ENCODE measurements around the gene GPR108. TPM values are rescaled to one million over a fixed set of nuclear protein-coding genes. Genes with fewer than 3 reads are reported as not detected.
"Not testable (repeated sequence)": the region's sequence is repeated elsewhere in the genome, so short reads cannot be mapped to it uniquely, and the experiment has no call there.

The GPR108 gene
- total RNA-seq, 2 experiments from 2014 or later: 34.5 to 36.6 TPM

DNA sequence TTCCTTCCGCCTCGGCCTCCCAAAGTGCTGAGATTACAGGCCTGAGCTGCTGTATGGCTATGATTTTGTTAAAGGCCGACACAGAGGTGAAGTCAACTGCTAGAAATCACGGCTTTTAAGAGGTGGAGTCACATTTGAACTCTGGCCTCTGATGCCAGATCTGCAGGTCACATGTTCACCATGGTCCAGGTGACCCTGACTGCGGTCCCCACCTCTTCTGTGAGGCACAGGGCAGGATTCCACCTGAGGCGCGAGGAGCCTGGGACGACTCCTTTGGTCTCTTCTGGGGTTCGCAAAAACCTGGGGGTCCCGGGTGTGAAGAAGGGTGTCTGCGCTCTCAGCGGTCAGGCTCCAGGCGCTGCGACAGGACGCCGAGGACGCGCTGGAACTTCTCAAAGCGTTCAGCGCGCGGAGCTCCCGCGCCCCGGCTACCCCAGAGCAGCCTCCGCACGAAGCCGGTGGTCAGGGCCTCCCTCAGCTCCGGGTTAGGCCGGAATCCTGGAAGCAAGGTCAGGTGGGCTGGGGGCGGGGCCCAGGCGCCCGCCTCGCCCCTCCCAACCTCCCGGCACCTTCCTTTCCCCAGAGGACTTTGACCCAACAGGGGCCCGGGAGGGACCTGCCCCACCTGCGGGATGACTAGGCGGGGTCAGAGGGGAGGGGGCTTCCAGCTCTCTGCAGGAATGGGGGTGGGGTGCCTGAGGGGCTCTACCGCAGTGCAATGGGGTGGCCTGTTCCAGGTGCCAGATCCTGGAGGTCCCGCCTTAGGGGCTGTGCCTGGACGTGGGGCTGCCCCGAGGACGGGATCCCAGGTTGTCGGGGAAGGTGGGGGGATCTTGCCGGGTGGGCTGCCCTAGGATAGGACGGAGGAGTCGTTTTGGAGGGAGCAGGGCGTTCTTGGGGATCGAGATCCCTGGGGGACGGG lies 15.1 kb upstream of the GPR108 start:
- H3K9me3 Mint-ChIP-seq: no peaks in the 10 kb centered on the region
- no peak for ATAC-seq (ENCODE audit: poor library complexity)
- H3K27me3 Mint-ChIP-seq: no peaks in the 10 kb centered on the region
- DNase-seq: peak in 1 of 14 experiments; percentile 30
- H3K36me3 ChIP-seq (ENCODE audit: insufficient read depth, low read length): peaks cover 77% of the 10 kb centered on the region
- TF ChIP-seq, protein P1, sequence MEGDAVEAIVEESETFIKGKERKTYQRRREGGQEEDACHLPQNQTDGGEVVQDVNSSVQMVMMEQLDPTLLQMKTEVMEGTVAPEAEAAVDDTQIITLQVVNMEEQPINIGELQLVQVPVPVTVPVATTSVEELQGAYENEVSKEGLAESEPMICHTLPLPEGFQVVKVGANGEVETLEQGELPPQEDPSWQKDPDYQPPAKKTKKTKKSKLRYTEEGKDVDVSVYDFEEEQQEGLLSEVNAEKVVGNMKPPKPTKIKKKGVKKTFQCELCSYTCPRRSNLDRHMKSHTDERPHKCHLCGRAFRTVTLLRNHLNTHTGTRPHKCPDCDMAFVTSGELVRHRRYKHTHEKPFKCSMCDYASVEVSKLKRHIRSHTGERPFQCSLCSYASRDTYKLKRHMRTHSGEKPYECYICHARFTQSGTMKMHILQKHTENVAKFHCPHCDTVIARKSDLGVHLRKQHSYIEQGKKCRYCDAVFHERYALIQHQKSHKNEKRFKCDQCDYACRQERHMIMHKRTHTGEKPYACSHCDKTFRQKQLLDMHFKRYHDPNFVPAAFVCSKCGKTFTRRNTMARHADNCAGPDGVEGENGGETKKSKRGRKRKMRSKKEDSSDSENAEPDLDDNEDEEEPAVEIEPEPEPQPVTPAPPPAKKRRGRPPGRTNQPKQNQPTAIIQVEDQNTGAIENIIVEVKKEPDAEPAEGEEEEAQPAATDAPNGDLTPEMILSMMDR (IDR thresholded peaks at IDR 0.05): no peak
- ChIA-PET CTCF (interaction anchor here (0.9 to 1.7 kb wide), 3 partner anchors 14 to 111 kb away, joined by 3 to 8 read pairs (median 6); no protein-coding TSS in a partner anchor), POLR2A (interaction anchor here (1.0 to 1.1 kb wide), 2 partner anchors 20 to 111 kb away, joined by 3 read pairs; partner anchors contain the start of gene VAV1)
- H3K4me1 ChIP-seq (ENCODE audit: insufficient read depth, low read length): peaks cover 14% of the 10 kb centered on the region
- peak overlapping the region; percentile 80 for H3K27ac Mint-ChIP-seq
- H3K27me3 ChIP-seq (ENCODE audit: control insufficient read depth in 1 of 2, insufficient read depth in 2 of 2, low read length in 2 of 2): no peaks in the 10 kb centered on the region
- no peaks in the 10 kb centered on the region for H3K9me3 ChIP-seq (ENCODE audit: control insufficient read depth in 1 of 2, insufficient read depth in 1 of 2, low read length in 2 of 2)
- peaks cover 11% of the 10 kb centered on the region for H3K4me1 Mint-ChIP-seq (ENCODE audit: low read depth)
- H3K27ac ChIP-seq (ENCODE audit: low read depth in 1 of 2, low read length in 2 of 2): no peak overlapping the region
- peaks cover 85% of the 10 kb centered on the region for H3K36me3 Mint-ChIP-seq (ENCODE audit: low read depth)
- no peak overlapping the region for H3K4me3 Mint-ChIP-seq
- intact Hi-C loops (cut with DNase I, micrococcal nuclease): loop anchor here (1.0 to 5.0 kb wide), 5 partner anchors 14 to 235 kb away; partner anchors contain the start of genes GPR108 (in 1 of the 2), SH2D3A (in 1 of the 2) and TRIP10 (in 1 of the 2)
- H3K4me3 ChIP-seq (ENCODE audit: low read length): no peak overlapping the region

DNA sequence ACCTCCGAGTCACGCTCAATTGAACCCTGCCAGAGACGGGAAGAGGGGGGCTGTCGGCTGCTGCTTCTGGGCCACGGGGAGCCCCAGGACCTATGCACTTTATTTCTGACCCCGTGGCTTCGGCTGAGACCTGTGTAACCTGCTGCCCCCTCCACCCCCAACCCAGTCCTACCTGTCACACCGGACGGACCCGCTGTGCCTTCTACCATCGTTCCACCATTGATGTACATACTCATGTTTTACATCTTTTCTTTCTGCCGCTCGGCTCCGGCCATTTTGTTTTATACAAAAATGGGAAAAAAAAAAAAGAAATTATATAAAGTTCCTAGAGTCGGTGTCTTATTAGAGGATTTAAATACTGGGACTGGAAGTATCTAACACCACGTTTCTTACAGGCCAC lies 13.8 kb upstream of the GPR108 start:
- ChIA-PET CTCF (no interaction called here), POLR2A (no interaction called here)
- H3K27ac Mint-ChIP-seq: no peak overlapping the region
- DNase-seq: no peak
- no peaks in the 10 kb centered on the region for H3K9me3 Mint-ChIP-seq
- Histone ChIP-seq H3K27me3 (ENCODE audit: control insufficient read depth in 1 of 2, insufficient read depth in 2 of 2, low read length in 2 of 2) (no peaks in the 10 kb centered on the region), H3K9me3 (ENCODE audit: control insufficient read depth in 1 of 2, insufficient read depth in 1 of 2, low read length in 2 of 2) (no peaks in the 10 kb centered on the region), H3K4me3 (ENCODE audit: low read length) (no peak overlapping the region), H3K27ac (ENCODE audit: low read depth in 1 of 2, low read length in 2 of 2) (no peak overlapping the region), H3K4me1 (ENCODE audit: insufficient read depth, low read length) (peaks cover 14% of the 10 kb centered on the region), H3K36me3 (ENCODE audit: insufficient read depth, low read length) (peaks cover 77% of the 10 kb centered on the region)
- peaks cover 86% of the 10 kb centered on the region for H3K36me3 Mint-ChIP-seq (ENCODE audit: low read depth)
- no peaks in the 10 kb centered on the region for H3K27me3 Mint-ChIP-seq
- intact Hi-C loops (cut with DNase I, micrococcal nuclease): loop anchor here in 1 of 2 experiments (5.0 kb wide), 1 partner anchor 234 kb away; no protein-coding TSS in a partner anchor
- peaks cover 11% of the 10 kb centered on the region for H3K4me1 Mint-ChIP-seq (ENCODE audit: low read depth)
- H3K4me3 Mint-ChIP-seq: no peak overlapping the region
- TF ChIP-seq, protein P1 (IDR thresholded peaks at IDR 0.05): no peak
- no peak for ATAC-seq (ENCODE audit: poor library complexity)

DNA sequence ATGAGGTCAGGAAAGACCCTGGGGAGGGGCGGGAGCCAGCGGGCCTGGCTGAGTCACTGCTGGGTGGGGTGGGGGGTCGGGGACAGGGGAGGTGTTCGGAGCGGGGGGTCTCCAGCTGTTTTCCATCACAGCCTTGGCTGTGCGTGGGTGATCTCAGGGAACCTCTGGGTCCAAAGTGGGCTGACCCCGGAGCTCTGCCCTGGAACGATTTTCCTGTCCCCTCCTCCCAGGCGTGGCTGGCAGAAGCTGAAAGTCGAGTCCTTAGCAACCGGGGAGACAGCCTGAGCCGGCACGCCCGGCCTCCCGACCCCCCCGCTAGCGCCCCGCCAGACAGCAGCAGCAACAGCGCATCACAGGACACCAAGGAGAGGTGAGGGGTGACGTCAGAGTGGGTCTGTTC lies 12.7 kb upstream of the GPR108 start:
- H3K4me1 ChIP-seq (ENCODE audit: insufficient read depth, low read length): peaks cover 14% of the 10 kb centered on the region
- no peak overlapping the region for H3K4me3 ChIP-seq (ENCODE audit: low read length)
- DNase-seq (no peak), ATAC-seq (ENCODE audit: poor library complexity) (no peak)
- no peak overlapping the region for H3K27ac Mint-ChIP-seq
- H3K9me3 ChIP-seq (ENCODE audit: control insufficient read depth in 1 of 2, insufficient read depth in 1 of 2, low read length in 2 of 2): no peaks in the 10 kb centered on the region
- CTCF ChIA-PET: interaction anchor here (0.6 kb wide), 1 partner anchor 113 kb away, joined by 3 read pairs; no protein-coding TSS in a partner anchor
- H3K27ac ChIP-seq (ENCODE audit: low read depth in 1 of 2, low read length in 2 of 2): no peak overlapping the region
- peaks cover 11% of the 10 kb centered on the region for H3K4me1 Mint-ChIP-seq (ENCODE audit: low read depth)
- POLR2A ChIA-PET: interaction anchor here (1.9 kb wide), 1 partner anchor 13 kb away, joined by 4 read pairs; the partner anchor contains the start of gene GPR108
- H3K27me3 ChIP-seq (ENCODE audit: control insufficient read depth in 1 of 2, insufficient read depth in 2 of 2, low read length in 2 of 2): no peaks in the 10 kb centered on the region
- H3K27me3 Mint-ChIP-seq: no peaks in the 10 kb centered on the region
- no peak overlapping the region for H3K4me3 Mint-ChIP-seq
- intact Hi-C loops (cut with DNase I, micrococcal nuclease): loop anchor here in 1 of 2 experiments (5.0 kb wide), 1 partner anchor 233 kb away; no protein-coding TSS in a partner anchor
- no peaks in the 10 kb centered on the region for H3K9me3 Mint-ChIP-seq
- TF ChIP-seq, protein P1 (IDR thresholded peaks at IDR 0.05): no peak
- peaks cover 83% of the 10 kb centered on the region for H3K36me3 ChIP-seq (ENCODE audit: insufficient read depth, low read length)
- peaks cover 85% of the 10 kb centered on the region for H3K36me3 Mint-ChIP-seq (ENCODE audit: low read depth)

DNA sequence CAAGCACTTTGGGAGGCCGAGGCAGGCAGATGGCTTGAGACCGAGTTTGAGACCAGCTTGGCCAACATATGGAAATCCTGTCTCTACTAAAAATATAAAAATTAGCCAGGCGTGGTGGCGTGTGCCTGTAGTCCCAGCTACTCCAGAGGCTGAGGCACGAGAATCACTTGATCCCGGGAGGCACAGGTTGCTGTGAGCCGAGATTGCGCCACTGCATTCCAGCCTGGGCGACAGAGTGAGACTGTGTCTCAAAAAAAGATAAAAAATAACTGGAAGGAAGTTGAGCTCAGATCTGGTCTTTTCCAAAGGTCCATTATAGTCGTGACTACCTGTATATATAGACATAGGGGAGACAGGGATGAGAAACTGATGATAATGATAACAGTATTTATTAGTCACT lies 11.2 kb upstream of the GPR108 start:
- H3K27me3 Mint-ChIP-seq; DNase-seq; H3K9me3 ChIP-seq (ENCODE audit: control insufficient read depth in 1 of 2, insufficient read depth in 1 of 2, low read length in 2 of 2); CTCF ChIA-PET; H3K4me1 Mint-ChIP-seq (ENCODE audit: low read depth); H3K4me1 ChIP-seq (ENCODE audit: insufficient read depth, low read length); H3K27ac Mint-ChIP-seq; H3K27ac ChIP-seq (ENCODE audit: low read depth in 1 of 2, low read length in 2 of 2); H3K27me3 ChIP-seq (ENCODE audit: control insufficient read depth in 1 of 2, insufficient read depth in 2 of 2, low read length in 2 of 2); H3K9me3 Mint-ChIP-seq; H3K4me3 ChIP-seq (ENCODE audit: low read length); intact Hi-C loops (cut with DNase I, micrococcal nuclease); H3K4me3 Mint-ChIP-seq; ATAC-seq (ENCODE audit: poor library complexity): not testable (repeated sequence)
- H3K36me3 ChIP-seq (ENCODE audit: insufficient read depth, low read length): peaks cover 68% of the 10 kb centered on the region
- POLR2A ChIA-PET: interaction anchor here (1.9 kb wide), 1 partner anchor 11 kb away, joined by 4 read pairs; the partner anchor contains the start of gene GPR108
- H3K36me3 Mint-ChIP-seq (ENCODE audit: low read depth): peaks cover 82% of the 10 kb centered on the region

Data from CD4-positive, alpha-beta T cell (primary cell).